CD4-positive, CD25-positive, alpha-beta regulatory T cell (primary cell): ENCODE data around the gene ITGA8. TPM values are rescaled to one million over a fixed set of nuclear protein-coding genes. Genes with fewer than 3 reads are reported as not detected.

Experiments used
- ATAC-seq, 2 donors: fragments of 150-1000 bp; cut with Tn5 transposase; one replicate each; pipeline ENCODE4 v1.10.0; 2021; ENCODE audit warnings: low read depth in 2 of 2, moderate number of reproducible peaks in 2 of 2, moderate library complexity in 1 of 2
- DNase-seq, 3 donors: peaks; one replicate each; pipeline versions ENCODE4 v3.0.0 to v3.0.0-alpha.2; 2012 to 2022; ENCODE audit warnings: mixed read lengths in 1 of 3
- H3K27ac ChIP-seq: one replicate; pipeline ENCODE4 v1.7.0; 2013; ENCODE audit warnings: mild to moderate bottlenecking, low read length; ENCODE audit not compliant: insufficient read depth, poor library complexity, severe bottlenecking
- H3K27me3 ChIP-seq: one replicate; pipeline ENCODE4 v1.7.0; 2013; ENCODE audit warnings: low read length; ENCODE audit not compliant: control insufficient read depth, insufficient read depth
- H3K36me3 ChIP-seq: one replicate; pipeline ENCODE4 v1.7.0; 2013; ENCODE audit warnings: mild to moderate bottlenecking, low read length, moderate library complexity; ENCODE audit not compliant: control insufficient read depth, insufficient read depth
- H3K4me1 ChIP-seq: 2 replicates; pipeline ENCODE4 v1.7.0; 2013; ENCODE audit warnings: mild to moderate bottlenecking, low read length; ENCODE audit not compliant: insufficient read depth, control insufficient read depth, poor library complexity, severe bottlenecking
- H3K4me3 ChIP-seq: one replicate; pipeline ENCODE4 v1.7.0; 2013; ENCODE audit warnings: low read depth, mild to moderate bottlenecking, low read length, moderate library complexity
- H3K9me3 ChIP-seq, 2 experiments: 1 replicate in 1 of 2; 2 replicates in 1 of 2; pipeline ENCODE4 v1.7.0; 2013; ENCODE audit warnings: low read length in 2 of 2, mild to moderate bottlenecking in 1 of 2, moderate library complexity in 1 of 2; ENCODE audit not compliant: control insufficient read depth in 2 of 2
- H3K27ac Mint-ChIP-seq, 3 donors: one replicate each; pipeline ENCODE4 v1.8.0; 2020 to 2022; ENCODE audit warnings: mild to moderate bottlenecking in 3 of 3, mixed read lengths in 3 of 3, moderate library complexity in 2 of 3
- H3K27me3 Mint-ChIP-seq: one replicate; pipeline ENCODE4 v1.8.0; 2022; ENCODE audit warnings: mild to moderate bottlenecking, mixed read lengths
- H3K36me3 Mint-ChIP-seq: one replicate; pipeline ENCODE4 v1.8.0; 2020; ENCODE audit warnings: mixed read lengths
- H3K4me1 Mint-ChIP-seq, 4 donors: one replicate each; pipeline ENCODE4 v1.8.0; 2020 to 2022; ENCODE audit warnings: mixed read lengths in 4 of 4, mild to moderate bottlenecking in 1 of 4
- H3K4me3 Mint-ChIP-seq, 4 donors: one replicate each; pipeline ENCODE4 v1.8.0; 2020 to 2022; ENCODE audit warnings: mild to moderate bottlenecking in 4 of 4, mixed read lengths in 4 of 4, moderate library complexity in 3 of 4
- H3K9me3 Mint-ChIP-seq, 7 donors: one replicate each; pipeline ENCODE4 v1.8.0; 2020 to 2022; ENCODE audit warnings: mixed read lengths in 7 of 7, mild to moderate bottlenecking in 3 of 7, moderate library complexity in 2 of 7
- polyA plus RNA-seq, 4 donors: library from polyadenylated mRNA; unstranded; fragments of 300-500 nt; fragmentation: Illumina TruSeq; gene quantifications; one replicate each; pipeline ENCODE4 v1.2.3, GENCODE V29; 2021
- total RNA-seq: library from RNA; stranded (reverse); gene quantifications from one replicate; pipeline ENCODE4 v1.2.3, GENCODE V29; 2022

ITGA8 gene
- total and polyA plus RNA-seq, 5 donors from 2014 or later: not detected

GRCh38 chr10:15526754-15527153 is 193.0 kb downstream of the ITGA8 start:
- H3K36me3 ChIP-seq: no peaks in the 10 kb centered on the region
- DNase-seq: no peak
- H3K27me3 Mint-ChIP-seq: peaks cover 4% of the 10 kb centered on the region
- H3K4me3 Mint-ChIP-seq: no peak overlapping the region
- no peak overlapping the region for H3K4me3 ChIP-seq
- H3K27ac ChIP-seq: no peak overlapping the region
- no peaks in the 10 kb centered on the region for H3K4me1 Mint-ChIP-seq
- no peaks in the 10 kb centered on the region for H3K4me1 ChIP-seq
- H3K36me3 Mint-ChIP-seq: no peaks in the 10 kb centered on the region
- peaks cover 0 to 1% (median 0%) of the 10 kb centered on the region in 7 donors for H3K9me3 Mint-ChIP-seq
- H3K27me3 ChIP-seq: no peaks in the 10 kb centered on the region
- H3K9me3 ChIP-seq: no peaks in the 10 kb centered on the region
- H3K27ac Mint-ChIP-seq: no peak overlapping the region
- no peak for ATAC-seq

- Histone ChIP-seq H3K4me3 (no peak overlapping the region), H3K27me3 (no peaks in the 10 kb centered on the region), H3K9me3 (no peaks in the 10 kb centered on the region), H3K4me1 (no peaks in the 10 kb centered on the region), H3K27ac (no peak overlapping the region), H3K36me3 (no peaks in the 10 kb centered on the region)
- no peaks in the 10 kb centered on the region for H3K4me1 Mint-ChIP-seq
- peaks cover 0 to 1% (median 0%) of the 10 kb centered on the region in 7 donors for H3K9me3 Mint-ChIP-seq
- no peak overlapping the region for H3K4me3 Mint-ChIP-seq
- no peak for DNase-seq
- no peaks in the 10 kb centered on the region for H3K36me3 Mint-ChIP-seq
- no peak for ATAC-seq
- no peak overlapping the region for H3K27ac Mint-ChIP-seq
- H3K27me3 Mint-ChIP-seq: peaks cover 9% of the 10 kb centered on the region
Measured at GRCh38 chr10:15521328-15521903, 198.3 kb downstream of the ITGA8 start.

- no peak overlapping the region for H3K27ac ChIP-seq
- H3K36me3 ChIP-seq: no peaks in the 10 kb centered on the region
- ATAC-seq (no peak), DNase-seq (no peak)
- no peaks in the 10 kb centered on the region for H3K27me3 ChIP-seq
- Mint-ChIP-seq H3K4me3 (no peak overlapping the region), H3K27me3 (peaks cover 6% of the 10 kb centered on the region), H3K36me3 (no peaks in the 10 kb centered on the region), H3K9me3 (peaks cover 0 to 1% (median 0%) of the 10 kb centered on the region in 7 donors), H3K27ac (no peak overlapping the region), H3K4me1 (no peaks in the 10 kb centered on the region)
- H3K4me1 ChIP-seq: no peaks in the 10 kb centered on the region
- no peak overlapping the region for H3K4me3 ChIP-seq
- H3K9me3 ChIP-seq: no peaks in the 10 kb centered on the region
Measured at GRCh38 chr10:15518250-15518649, 201.5 kb downstream of the ITGA8 start.

GRCh38 chr10:15516256-15517085 is 203.3 kb downstream of the ITGA8 start:
- Mint-ChIP-seq H3K27ac (no peak overlapping the region), H3K27me3 (peaks cover 6% of the 10 kb centered on the region), H3K4me3 (no peak overlapping the region), H3K4me1 (no peaks in the 10 kb centered on the region), H3K9me3 (no peaks in the 10 kb centered on the region), H3K36me3 (no peaks in the 10 kb centered on the region)
- no peaks in the 10 kb centered on the region for H3K9me3 ChIP-seq
- H3K36me3 ChIP-seq: no peaks in the 10 kb centered on the region
- no peak overlapping the region for H3K4me3 ChIP-seq
- no peak overlapping the region for H3K27ac ChIP-seq
- no peaks in the 10 kb centered on the region for H3K27me3 ChIP-seq
- no peak for DNase-seq
- no peak for ATAC-seq
- H3K4me1 ChIP-seq: no peaks in the 10 kb centered on the region

GRCh38 chr10:15515202-15515601 is 204.5 kb downstream of the ITGA8 start:
- Mint-ChIP-seq H3K4me1 (no peaks in the 10 kb centered on the region), H3K4me3 (no peak overlapping the region), H3K27ac (no peak overlapping the region), H3K27me3 (peaks cover 6% of the 10 kb centered on the region), H3K9me3 (no peaks in the 10 kb centered on the region), H3K36me3 (no peaks in the 10 kb centered on the region)
- H3K4me3 ChIP-seq: no peak overlapping the region
- no peaks in the 10 kb centered on the region for H3K36me3 ChIP-seq
- H3K27ac ChIP-seq: no peak overlapping the region
- no peaks in the 10 kb centered on the region for H3K27me3 ChIP-seq
- H3K4me1 ChIP-seq: no peaks in the 10 kb centered on the region
- no peak for DNase-seq
- no peak for ATAC-seq
- no peaks in the 10 kb centered on the region for H3K9me3 ChIP-seq

GRCh38 chr10:15510963-15511362 is 208.8 kb downstream of the ITGA8 start:
- DNase-seq: no peak
- Histone ChIP-seq H3K36me3 (no peaks in the 10 kb centered on the region), H3K4me3 (no peak overlapping the region), H3K9me3 (no peaks in the 10 kb centered on the region), H3K4me1 (no peaks in the 10 kb centered on the region), H3K27me3 (no peaks in the 10 kb centered on the region), H3K27ac (no peak overlapping the region)
- Mint-ChIP-seq H3K27me3 (no peaks in the 10 kb centered on the region), H3K27ac (no peak overlapping the region), H3K36me3 (no peaks in the 10 kb centered on the region), H3K4me3 (no peak overlapping the region), H3K4me1 (no peaks in the 10 kb centered on the region), H3K9me3 (peaks cover 0 to 2% (median 0%) of the 10 kb centered on the region in 7 donors)
- ATAC-seq: no peak

GRCh38 chr10:15505329-15505728 is 214.4 kb downstream of the ITGA8 start:
- Mint-ChIP-seq H3K4me1 (peaks cover 0 to 4% (median 0%) of the 10 kb centered on the region in 4 donors), H3K27ac (no peak overlapping the region), H3K9me3 (peaks cover 0 to 5% (median 0%) of the 10 kb centered on the region in 7 donors), H3K4me3 (no peak overlapping the region), H3K36me3 (no peaks in the 10 kb centered on the region), H3K27me3 (peaks cover 6% of the 10 kb centered on the region)
- no peaks in the 10 kb centered on the region for H3K9me3 ChIP-seq
- no peak for ATAC-seq
- no peak overlapping the region for H3K27ac ChIP-seq
- no peaks in the 10 kb centered on the region for H3K4me1 ChIP-seq
- no peak overlapping the region for H3K4me3 ChIP-seq
- no peaks in the 10 kb centered on the region for H3K36me3 ChIP-seq
- no peak for DNase-seq
- H3K27me3 ChIP-seq: peaks cover 4% of the 10 kb centered on the region
